ENCODE measurements around the gene MC4R.

Gene MC4R

GRCh38 chr18:60331890-60332289, 40.7 kb downstream of the MC4R start:
- TF ChIP-seq CTCF (conservative IDR thresholded peaks at IDR 0.05; ENCODE audit: low read depth, low read length): no peak
- no peak for DNase-seq (ENCODE audit: low read depth)
- H3K4me3 ChIP-seq (ENCODE audit: low read length): no peak overlapping the region

- no peak for TF ChIP-seq CTCF (conservative IDR thresholded peaks at IDR 0.05; ENCODE audit: low read depth, low read length)
- no peak overlapping the region for H3K4me3 ChIP-seq (ENCODE audit: low read length)
- DNase-seq (ENCODE audit: low read depth): no peak
Measured at GRCh38 chr18:60329131-60329530, 43.4 kb downstream of the MC4R start.

GRCh38 chr18:60327880-60328279, 44.7 kb downstream of the MC4R start:
- DNase-seq (ENCODE audit: low read depth): no peak
- no peak overlapping the region for H3K4me3 ChIP-seq (ENCODE audit: low read length)
- no peak for TF ChIP-seq CTCF (conservative IDR thresholded peaks at IDR 0.05; ENCODE audit: low read depth, low read length)

GRCh38 chr18:60322591-60322990, 50.0 kb downstream of the MC4R start:
- no peak for DNase-seq (ENCODE audit: low read depth)
- H3K4me3 ChIP-seq (ENCODE audit: low read length): no peak overlapping the region
- TF ChIP-seq CTCF (conservative IDR thresholded peaks at IDR 0.05; ENCODE audit: low read depth, low read length): no peak

All from retinal pigment epithelial cell (primary cell).